Muscle of back (tissue), 13 donors: ENCODE results near the gene ZBTB22. TPM values are rescaled to one million over a fixed set of nuclear protein-coding genes. Genes with fewer than 3 reads are reported as not detected.
"Not testable (repeated sequence)": the region's sequence is repeated elsewhere in the genome, so short reads cannot be mapped to it uniquely, and the experiment has no call there.

Source experiments
- DNase-seq, 3 donors: peaks; one replicate each; pipeline versions ENCODE4 v3.0.0 to v3.0.0-alpha.2; 2013
- long read RNA-seq, 9 donors: transcript quantifications; one replicate each; lab custom pipeline, GENCODE V29; 2026
- polyA plus RNA-seq, 10 donors: library from polyadenylated mRNA; unstranded; fragments of 120-200 nt; gene quantifications; one replicate each; pipeline ENCODE4 v1.2.1, GENCODE V29; 2013; ENCODE audit not compliant: insufficient read length in 10 of 10

The ZBTB22 gene
- polyA plus RNA-seq, result 10 to 100 TPM; 11.1 to 16.1 (median 14.2) TPM
- long read RNA-seq, donor 1, transcript ZBTB22-208 (2 exons, 2,651 nt), result major isoform, 9 of 17 reads
- long read RNA-seq, donor 1, partial matches to known transcripts, result 8 of 17 reads
- long read RNA-seq, donor 1, other reads (novel, unspliced or antisense), result 0 of 17 reads
- long read RNA-seq, donor 2, transcript ZBTB22-208 (2 exons, 2,651 nt), result major isoform, 5 of 5 reads
- long read RNA-seq, donor 2, partial matches to known transcripts, result 0 of 5 reads
- long read RNA-seq, donor 2, other reads (novel, unspliced or antisense), result 0 of 5 reads
- long read RNA-seq, donor 3, result 0 reads
- long read RNA-seq, donor 4, partial matches to known transcripts, result 0 of 4 reads
- long read RNA-seq, donor 4, other reads (novel, unspliced or antisense), result 0 of 4 reads
- long read RNA-seq, donor 5, transcript ZBTB22-208 (2 exons, 2,651 nt), result major isoform, 8 of 8 reads
- long read RNA-seq, donor 5, partial matches to known transcripts, result 0 of 8 reads
- long read RNA-seq, donor 5, other reads (novel, unspliced or antisense), result 0 of 8 reads
- long read RNA-seq, donor 6, transcript ZBTB22-208 (2 exons, 2,651 nt), result major isoform, 7 of 7 reads
- long read RNA-seq, donor 6, partial matches to known transcripts, result 0 of 7 reads
- long read RNA-seq, donor 6, other reads (novel, unspliced or antisense), result 0 of 7 reads
- long read RNA-seq, donor 7, partial matches to known transcripts, result 7 of 10 reads
- long read RNA-seq, donor 7, other reads (novel, unspliced or antisense), result 0 of 10 reads
- long read RNA-seq, donor 8, partial matches to known transcripts, result 0 of 4 reads
- long read RNA-seq, donor 8, other reads (novel, unspliced or antisense), result 0 of 4 reads
- long read RNA-seq, donor 9, result 0 reads

DNA sequence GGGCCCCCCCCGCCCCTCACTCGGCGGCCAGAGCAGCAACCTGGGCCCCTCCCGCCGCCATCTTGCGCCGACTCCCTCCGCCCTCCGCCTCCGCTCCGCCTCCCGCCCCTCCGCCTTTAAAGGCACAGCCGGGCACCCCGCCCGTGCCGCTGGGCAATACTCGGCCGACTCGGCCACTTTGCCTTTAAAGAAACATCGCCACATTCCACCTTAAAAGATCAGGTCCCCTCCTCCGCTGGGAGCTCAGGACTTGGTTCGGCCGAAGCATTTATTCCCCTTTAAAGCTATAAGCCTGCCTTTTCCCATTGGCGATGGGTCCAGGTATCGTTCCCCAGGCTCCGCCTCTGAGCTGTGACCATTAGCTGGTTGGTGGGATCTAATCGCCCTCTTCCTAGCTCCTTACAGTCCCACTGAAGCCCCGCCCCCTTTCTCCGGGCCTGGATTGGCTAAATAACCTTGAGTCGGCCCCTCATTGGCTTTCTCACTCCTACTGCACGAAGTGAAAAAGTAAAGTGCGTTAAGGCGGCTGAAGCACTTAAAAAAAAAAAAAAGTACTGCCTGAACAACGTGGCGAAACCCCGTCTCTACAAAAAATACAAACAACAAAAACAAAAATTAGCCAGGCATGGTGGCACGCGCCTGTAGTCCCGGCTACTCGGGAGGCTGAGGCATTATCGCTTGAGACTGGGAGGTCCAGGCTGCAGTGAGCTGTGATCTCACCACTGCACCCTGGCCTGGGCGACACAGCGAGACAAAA lies at the start of gene ZBTB22:
Gene ZBTB22, minus strand, starts transcription at position 76 of the 757 bp plus-strand sequence. CDS start 828 bp downstream, outside the sequence.
- peak; percentile 98 to 99 (median 99) for DNase-seq

- DNase-seq, result no peak
Measured at GRCh38 chr6:33367009-33367714, 49.6 kb upstream of the ZBTB22 start.

GRCh38 chr6:33365206-33365971 lies 47.8 kb upstream of the ZBTB22 start:
- DNase-seq, result not testable (repeated sequence)

DNA sequence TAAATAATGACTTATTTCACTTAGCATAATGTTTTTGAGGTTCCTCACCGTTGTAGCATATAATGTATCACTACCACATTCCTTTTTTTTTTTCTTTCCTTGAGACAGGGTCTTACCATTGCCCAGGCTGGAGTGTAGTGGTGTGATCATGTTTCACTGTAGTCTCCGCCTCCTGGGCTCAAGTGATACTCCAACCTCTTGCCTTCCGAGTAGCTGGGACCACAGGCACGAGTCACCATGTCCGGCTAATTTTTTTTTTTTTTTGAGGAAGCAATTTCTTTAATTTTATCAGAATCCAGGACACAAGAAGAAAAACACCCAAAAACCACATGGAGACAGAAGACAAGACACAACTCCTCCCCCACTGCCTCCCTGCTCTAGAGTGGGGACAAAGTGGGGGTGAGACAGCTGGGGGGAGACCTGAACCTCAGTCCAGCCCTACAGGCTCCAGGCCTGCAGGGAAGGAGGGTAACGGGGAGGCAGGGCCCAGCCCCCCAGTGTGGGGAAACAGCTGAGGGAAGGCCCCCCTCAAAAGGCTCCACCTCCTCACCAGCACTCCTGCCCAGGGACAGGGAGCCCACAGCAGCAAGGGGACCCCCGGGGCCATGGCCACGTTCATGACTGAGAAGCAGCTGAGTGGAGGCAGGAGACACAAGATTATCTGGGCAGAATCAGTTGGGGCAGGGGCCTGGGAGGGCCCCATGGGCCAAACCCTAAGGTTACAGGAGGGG lies 47.1 kb upstream of the ZBTB22 start:
- DNase-seq, result peak in 1 of 3 donors; percentile 17

- DNase-seq, result not testable (repeated sequence)
Measured at GRCh38 chr6:33363486-33363885, 45.9 kb upstream of the ZBTB22 start.

GRCh38 chr6:33359331-33359730 lies 41.8 kb upstream of the ZBTB22 start:
- no peak for DNase-seq

GRCh38 chr6:33357160-33357871 lies 39.8 kb upstream of the ZBTB22 start:
- DNase-seq, result not testable (repeated sequence)

DNA sequence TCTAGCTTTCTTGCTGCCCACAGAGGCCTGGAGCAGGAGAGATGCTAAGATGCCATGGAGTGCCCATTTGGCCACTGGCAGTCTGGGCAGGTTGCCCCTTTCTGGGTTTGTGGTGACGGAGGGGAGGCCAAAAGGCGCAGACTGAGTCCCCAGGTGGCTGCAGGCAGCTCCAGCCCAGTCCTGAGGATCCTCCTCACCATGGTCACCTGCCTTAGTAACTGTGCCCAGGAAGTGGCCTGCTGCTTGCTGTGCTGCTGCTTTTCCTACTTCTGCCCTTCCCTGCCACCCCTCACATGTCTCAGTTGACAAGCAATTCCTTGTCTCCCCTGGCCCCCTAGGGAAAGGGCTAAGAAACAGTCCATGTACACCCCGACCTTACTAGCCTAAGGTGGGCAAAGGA lies 38.8 kb upstream of the ZBTB22 start:
- DNase-seq, result no peak

DNA sequence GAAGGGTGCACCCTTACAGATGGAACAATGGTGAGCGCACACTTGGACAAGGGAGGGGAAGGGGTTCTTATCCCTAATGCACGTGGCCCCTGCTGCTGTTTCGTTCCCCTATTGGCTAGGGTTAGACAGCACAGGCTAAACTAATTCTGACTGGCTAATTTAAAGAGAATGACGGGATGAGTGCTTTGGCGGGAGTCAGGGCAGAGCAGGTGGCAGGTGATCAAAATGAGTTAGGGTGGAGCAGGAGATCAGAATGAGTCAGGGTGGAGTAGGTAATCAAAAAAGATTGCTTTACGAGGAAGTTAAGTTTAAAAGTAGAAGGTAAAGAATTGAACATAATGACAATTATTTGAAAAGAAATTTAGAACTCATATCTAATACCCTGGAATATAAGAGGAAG lies 38.3 kb upstream of the ZBTB22 start:
- not testable (repeated sequence) for DNase-seq

GRCh38 chr6:33347816-33348215 lies 30.3 kb upstream of the ZBTB22 start:
- DNase-seq, result no peak

- DNase-seq, result not testable (repeated sequence)
Measured at GRCh38 chr6:33346972-33347371, 29.4 kb upstream of the ZBTB22 start.

- peak; percentile 64 to 87 (median 80) for DNase-seq
Measured at GRCh38 chr6:33344701-33345697, 27.5 kb upstream of the ZBTB22 start.

- no peak for DNase-seq
Measured at GRCh38 chr6:33343953-33344611, 26.5 kb upstream of the ZBTB22 start.

DNA sequence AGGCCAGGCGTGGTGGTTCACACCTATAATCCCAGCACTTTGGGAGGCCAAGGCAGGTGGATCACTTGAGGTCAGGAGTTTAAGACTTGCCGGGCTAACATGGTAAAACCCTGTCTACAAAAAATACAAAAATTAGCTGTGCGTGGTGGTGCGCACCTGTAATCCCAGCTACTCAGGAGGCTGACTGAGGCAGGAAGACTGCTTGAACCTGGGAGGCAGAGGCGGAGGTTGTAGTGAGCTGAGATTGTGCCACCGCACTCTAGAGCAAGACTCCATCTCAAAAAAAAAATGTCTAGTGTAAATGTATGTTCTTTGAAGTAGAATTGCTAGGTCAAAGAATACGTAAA lies 26.0 kb upstream of the ZBTB22 start:
- DNase-seq, result not testable (repeated sequence)

DNA sequence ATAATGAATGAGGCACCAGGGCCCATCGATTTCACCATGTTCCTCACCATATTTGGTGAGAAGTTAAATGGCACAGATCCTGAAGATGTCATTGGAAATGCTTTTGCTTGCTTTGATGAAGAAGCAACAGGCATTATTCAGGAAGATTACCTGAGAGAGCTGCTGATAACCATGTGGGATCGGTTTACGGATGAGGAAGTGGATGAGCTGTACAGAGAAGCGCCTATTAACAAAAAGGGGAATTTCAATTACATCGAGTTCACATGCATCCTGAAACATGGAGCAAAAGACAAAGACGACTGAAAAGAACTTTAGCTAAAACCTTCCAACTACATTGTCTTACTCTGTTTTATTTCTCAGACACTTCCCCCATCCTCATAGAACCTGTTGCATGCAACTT lies 21.6 kb upstream of the ZBTB22 start:
- no peak for DNase-seq

- DNase-seq, result no peak
Measured at GRCh38 chr6:33336495-33336894, 19.0 kb upstream of the ZBTB22 start.

DNA sequence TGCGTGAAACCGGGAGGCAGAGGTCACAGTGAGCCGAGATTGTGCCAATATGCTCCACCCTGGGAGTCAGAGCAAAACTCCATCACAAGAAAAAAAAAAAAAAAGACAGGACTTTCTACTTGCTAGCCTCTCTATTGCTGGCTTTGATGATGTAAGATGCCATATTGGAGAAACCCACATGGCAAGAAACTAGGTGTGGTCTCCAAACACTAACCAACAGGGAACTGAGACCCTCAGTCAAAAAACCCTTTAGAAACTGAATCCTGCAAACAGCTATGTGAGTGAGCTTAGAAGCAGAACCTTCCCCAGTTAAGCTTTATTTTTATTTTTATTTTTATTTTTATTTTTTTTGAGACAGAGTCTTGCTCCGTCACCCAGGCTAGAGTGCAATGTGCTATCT lies 18.4 kb upstream of the ZBTB22 start:
- DNase-seq, result no peak
